Epithelial cell of esophagus (primary cell): Measurements from ENCODE around the gene SLC5A4.

ENCODE experiments used
- DNase-seq: peaks from one replicate; pipeline ENCODE4 v3.0.0; 2010; ENCODE audit warnings: low read depth
- H3K4me3 ChIP-seq: 2 replicates; pipeline ENCODE4 v1.5.1; 2011; ENCODE audit warnings: mild to moderate bottlenecking, low read length, control low read depth
- CTCF ChIP-seq: IDR thresholded peaks from 2 replicates; pipeline ENCODE4 v1.5.1; 2011; ENCODE audit warnings: low read depth, mild to moderate bottlenecking, low read length, control low read depth, inconsistent platforms; ENCODE audit not compliant: insufficient read depth; ENCODE audit errors: missing control alignments

SLC5A4 gene

DNA sequence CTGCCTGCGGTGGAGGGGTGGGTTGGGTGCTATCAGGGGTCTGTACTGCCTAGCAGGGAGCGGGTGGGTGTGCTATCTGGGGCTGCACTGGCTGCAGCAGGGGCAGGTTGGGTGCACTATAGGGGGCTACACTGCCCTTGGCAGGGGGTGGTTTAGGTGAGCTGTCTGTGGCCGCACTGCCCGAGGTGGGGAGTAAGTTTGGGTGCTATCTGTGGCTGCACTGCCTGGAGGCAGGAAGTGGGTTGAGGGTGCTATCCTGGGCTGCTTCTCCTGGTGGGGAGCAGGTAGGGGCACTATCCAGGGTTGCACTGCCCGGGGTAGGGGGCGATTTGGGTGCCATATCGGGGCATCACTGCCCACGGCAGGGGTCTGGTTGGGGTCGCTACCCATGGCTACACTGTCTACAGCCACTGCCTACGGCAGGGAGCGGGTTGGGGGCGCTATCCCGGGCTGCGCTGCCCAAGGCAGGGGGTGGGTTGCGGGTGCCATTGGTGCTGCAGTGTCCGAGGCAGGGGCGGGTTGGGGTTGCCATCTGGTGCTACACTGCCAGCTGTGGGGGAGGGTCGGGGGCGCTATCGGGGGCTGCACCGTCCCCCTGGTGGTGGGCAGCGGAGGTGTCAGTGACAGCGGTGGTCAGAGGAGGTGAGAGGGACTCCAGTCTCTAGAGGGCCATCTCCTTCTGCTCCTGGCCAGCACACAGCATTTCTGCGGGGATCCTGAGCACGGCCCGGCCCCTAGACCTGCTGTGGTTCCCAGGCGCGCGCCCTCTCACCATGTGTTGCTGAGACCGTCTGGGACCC, 49.0 kb downstream of the SLC5A4 start:
- no peak for TF ChIP-seq CTCF
- no peak overlapping the region for H3K4me3 ChIP-seq
- DNase-seq, result no peak

- DNase-seq, result peak; percentile 32
- no peak for TF ChIP-seq CTCF
- no peak within 1 kb of the TSS for H3K4me3 ChIP-seq
These were observed 50.1 kb downstream of the SLC5A4 start, which contains the start of gene RFPL2 for GRCh38 chr22:32204856-32205722. TSS of gene RFPL2 (minus strand) at chr22:32205073. CDS start at chr22:32202451, 2,622 bp downstream.

- no peak for TF ChIP-seq CTCF
- no peak overlapping the region for H3K4me3 ChIP-seq
- DNase-seq, result no peak
These were observed 50.9 kb downstream of the SLC5A4 start for GRCh38 chr22:32204040-32204855.

DNA sequence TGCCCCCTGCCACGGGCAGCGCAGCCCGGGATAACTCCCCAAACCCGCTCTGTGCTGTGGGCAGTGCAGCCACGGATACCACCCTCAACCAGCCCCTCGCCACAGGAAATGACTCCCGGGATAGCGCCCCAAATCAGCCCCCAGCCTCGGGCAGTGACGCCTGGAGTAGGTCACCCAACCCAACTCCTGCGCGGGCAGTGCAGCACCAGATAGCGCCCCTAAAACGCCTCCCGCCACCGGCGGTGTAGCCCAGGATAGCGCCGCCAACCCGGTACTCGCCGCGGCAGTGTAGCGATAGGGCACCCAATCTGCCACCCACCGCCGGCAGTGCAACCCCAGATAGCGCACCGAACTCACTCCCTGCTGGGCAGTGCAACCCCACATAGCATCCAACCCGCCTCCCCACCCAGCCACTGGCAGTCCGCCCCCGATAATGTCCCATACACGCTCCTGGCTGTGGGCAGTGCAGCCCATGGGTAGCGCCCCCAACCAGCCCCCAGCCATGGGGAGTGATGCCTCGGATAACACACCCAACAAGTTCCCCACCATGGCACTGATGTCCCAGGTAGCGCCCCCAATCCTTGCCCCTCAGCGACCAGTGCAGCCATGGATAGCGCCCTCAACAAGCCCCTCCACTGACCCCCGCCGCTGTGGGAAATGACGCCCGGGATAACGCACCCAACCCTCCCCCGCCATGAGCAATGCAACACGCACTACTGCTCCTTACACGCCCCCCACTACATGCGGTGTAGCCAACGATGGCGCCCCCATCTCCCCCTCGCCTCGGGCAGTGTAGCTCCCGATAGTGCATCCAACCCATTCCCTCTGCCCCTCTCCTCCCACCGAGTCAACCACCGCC, 51.7 kb downstream of the SLC5A4 start:
- H3K4me3 ChIP-seq, result no peak overlapping the region
- no peak for TF ChIP-seq CTCF
- DNase-seq, result no peak

DNA sequence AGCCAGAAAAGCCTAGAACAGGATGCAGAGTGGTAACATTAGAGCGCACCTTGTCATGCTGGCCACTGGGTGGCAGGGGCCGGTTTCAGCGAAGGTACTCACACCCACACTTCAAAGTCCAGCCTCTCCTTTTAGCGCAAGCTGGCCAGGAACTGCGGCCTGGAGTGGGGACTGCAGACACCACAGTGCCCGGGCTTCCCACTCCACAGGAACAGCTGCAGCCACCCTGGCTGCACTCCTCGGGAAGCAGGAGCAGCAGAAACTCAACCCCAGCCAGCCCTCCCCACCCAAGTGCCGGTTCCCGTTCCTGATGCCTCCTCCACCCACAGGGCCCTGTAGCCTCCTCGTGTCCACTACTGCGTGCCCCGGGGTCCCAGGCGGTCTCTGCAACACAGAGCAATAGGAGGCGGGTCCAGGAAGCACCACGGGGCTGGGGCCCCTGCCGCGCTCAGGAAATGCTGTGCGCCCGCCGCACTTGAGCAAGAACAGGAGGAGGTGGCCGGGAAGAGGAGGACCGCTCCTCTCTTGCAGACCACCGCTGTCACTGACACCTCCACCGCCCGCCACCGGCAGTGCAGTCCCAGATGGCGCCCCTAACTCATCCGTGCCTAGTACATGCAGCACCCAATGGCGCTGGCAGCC, 52.5 kb downstream of the SLC5A4 start:
- no peak overlapping the region for H3K4me3 ChIP-seq
- TF ChIP-seq CTCF, result peak; percentile 71
- peak; percentile 57 for DNase-seq

DNA sequence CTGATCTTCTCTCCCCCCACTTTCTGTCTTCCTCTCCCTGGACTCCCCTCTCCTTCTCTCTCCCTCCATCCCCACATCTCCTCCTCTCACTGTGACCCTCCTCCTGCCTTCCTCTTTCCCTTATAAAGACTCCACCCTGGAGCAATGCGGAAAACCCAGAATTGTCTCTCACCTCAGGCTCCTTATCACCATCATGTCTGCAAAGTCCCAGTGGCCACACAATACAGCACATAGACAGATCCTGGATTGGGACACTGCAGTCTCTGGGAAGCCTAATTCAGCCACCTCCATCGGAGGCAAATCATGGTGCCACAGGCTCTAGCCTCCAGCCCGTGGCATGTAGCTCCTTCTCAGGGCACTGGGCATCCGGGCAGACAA, 53.0 kb downstream of the SLC5A4 start:
- TF ChIP-seq CTCF, result no peak
- DNase-seq, result no peak
- H3K4me3 ChIP-seq, result no peak overlapping the region
